Fibroblast of gingiva (primary cell): ENCODE measurements around the gene TLR10.
"Not testable (repeated sequence)": the region's sequence is repeated elsewhere in the genome, so short reads cannot be mapped to it uniquely, and the experiment has no call there.

Experiments used
- DNase-seq: peaks from one replicate; pipeline ENCODE4 v3.0.0-alpha.2; 2011; ENCODE audit warnings: low read depth

TLR10 gene

DNA sequence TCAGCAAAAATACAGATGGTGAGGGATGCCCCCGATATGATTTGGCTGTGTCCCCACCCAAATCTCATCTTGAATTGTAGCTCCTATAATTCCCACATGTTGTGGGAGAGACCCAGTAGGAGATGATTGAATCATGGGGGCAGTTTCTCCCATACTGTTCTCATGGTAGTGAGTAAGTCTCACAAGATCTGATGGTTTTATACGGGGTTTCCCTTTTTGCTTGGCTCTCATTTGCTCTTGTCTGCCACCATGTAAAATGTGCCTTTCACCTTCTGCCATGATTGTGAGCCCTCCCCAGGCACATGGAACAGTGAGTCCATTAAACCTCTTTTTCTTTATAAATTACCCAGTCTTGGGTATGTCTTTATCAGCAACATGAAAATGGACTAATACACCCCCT lies 15.8 kb downstream of the TLR10 start:
- DNase-seq = not testable (repeated sequence)

DNA sequence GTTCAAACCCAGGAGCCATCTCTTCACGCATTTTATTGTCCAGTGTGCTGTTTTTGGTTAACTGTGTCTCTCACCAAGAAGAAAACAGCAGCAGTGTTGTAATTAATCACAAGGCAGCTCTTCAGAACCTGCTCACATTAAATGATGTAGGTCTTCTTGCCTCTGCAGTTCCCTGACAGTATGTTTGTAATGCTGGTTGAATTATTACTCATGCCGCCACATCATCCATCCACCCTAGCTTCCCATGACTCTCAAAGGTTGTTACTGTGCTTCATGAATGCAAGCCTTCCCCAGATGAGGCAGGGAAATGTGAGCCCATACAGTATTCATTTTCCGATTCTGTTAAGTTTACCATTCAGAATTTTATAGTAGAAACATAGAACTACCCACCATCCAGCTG lies 17.4 kb downstream of the TLR10 start:
- no peak for DNase-seq

DNA sequence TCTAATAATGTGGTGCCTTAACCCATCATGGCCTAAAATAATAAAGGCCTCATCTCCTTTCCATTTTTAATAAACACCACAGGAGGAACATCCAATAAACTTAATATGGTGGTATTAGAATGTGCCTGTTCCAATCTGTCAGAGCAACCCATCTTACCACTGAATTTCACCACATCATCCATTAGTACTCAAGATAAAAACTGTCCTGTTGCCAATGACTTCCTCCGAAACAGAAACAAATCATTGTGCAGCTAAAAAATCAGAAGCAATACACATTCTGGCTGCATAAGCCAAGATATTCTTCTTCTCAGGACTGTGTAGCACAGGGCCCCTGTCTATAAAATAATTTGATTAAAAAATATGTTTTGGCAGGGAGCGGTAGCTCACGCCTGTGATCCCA lies 18.5 kb downstream of the TLR10 start:
- no peak for DNase-seq

DNA sequence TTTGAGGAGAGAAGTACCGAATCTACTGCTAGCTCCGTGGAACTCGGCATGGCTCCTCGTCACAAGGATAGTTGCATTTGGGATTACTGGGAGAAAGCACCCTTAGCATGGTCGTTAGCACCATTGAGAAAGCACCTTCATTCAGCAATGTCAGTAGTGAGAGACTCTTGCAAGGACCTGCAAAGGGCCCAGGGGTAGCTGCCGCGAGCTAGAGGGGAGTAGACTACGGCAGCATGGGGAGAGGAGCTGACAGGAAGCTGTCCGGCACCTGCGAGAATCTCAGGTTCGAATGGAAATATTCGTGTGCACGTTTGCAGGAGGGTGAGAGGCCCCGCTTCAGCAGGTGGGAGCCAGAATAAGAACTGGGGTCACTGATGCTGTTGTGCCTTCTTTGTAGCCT lies 20.2 kb downstream of the TLR10 start:
- no peak for DNase-seq

DNA sequence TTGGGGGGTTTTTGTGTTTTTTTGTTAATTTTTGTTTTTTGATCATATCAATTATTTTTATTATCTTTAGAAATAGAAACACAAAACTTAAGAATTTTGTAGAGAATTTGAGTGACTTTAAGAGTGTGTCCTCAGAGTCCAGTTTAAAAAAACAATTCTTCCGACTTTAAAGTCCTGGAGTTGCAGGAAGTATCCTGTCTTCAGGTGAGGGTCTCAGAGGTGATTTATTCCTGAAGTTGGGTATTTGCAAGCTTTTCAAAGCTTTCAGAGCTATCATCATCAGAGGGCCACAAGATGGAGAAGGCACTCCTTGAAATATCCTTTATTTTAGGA lies 23.0 kb downstream of the TLR10 start:
- DNase-seq = no peak

DNA sequence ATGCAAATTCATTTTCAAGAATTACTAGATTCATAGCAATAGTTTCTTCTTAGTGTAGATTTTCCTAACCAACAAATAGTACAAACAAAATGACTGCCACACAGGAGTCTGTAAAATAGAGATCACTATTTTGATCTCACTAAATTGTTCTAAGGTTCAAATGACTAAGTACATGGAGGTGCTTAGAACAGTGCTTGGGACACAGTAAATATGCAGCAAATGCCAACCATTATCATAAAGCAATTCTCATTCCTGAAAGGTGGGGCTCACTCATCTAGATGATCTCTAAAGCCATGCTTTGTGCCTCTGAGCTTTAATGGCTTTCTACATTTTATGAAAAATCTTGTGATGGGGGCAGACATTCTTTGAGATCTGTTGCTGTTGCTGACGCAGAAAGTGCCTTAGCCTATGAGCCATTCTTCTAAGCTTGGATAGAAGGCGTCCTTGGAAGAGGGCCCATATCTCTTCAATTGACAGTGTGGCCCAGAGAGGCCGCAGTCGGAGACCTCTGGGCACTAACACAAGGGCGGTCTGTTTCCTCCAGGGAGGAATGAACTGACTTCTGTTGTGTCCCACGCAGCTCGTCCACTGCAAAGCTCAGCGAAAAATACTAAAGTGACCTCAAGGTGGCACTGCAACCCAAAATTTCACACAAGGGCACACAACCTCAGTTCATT lies 23.5 kb downstream of the TLR10 start:
- peak; percentile 60 for DNase-seq

DNA sequence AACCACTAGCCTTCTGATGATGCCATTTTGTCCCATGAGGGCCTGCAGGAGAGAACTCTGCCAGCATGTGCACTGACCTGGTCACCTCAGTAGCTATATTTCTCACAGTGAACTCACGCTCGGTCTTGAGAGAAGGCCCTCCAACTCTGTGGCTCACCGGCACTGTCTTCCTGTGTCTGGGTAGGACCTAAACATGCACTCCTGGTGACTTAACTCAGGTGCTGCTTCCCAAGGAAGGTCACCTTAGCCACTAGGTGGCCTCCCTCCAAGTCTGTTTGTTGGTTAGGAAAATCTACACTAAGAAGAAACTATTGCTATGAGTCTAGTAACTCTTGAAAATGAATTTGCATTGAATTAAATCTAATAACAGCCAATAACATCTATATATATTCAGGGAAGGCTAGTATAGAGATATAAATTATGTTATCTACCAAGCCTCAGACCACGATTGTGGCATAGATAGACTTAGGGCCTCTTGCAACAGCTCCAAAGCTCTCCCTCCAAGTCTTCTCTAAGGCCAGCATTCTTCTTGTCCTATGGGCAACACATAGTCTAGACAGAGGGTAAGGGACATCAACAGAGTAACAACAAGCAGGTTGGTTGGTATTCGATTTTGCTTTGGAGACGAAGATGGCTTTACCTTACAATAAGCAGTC lies 24.7 kb downstream of the TLR10 start:
- no peak for DNase-seq

DNA sequence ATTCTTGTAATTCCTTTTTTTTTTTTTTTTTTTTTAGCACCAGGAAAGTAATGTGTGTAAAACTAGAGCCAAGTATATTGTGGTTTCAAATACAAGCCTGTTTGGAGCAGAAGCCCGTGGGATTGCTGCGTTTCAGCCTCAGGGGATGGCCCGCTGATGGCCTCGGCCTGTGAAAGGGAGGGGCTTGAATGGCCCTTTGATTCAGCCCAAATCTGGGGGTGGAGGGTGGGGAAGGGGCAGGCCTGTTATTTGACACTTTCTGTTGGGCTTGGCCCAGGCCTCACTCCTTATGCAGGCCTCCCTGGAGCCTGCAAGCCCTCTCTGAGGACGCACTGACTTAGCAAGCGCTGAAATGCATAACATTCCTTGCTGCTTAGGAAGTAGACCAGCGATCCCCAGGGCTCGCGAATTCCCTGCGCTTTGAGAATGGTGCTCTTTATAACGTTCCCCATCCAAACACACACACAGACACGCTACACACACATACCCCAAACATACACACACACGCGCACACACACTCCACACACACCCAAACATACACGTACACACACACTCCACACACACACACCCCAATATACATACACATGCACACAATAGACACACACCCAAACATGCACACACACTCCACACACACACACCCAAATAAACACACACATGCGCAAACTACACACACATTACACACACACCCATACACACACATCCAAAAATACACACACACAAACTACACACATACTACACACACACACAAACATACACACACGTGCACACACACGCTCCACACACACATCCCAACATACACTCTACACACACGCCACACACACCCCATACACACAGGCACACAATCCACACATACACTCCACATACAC lies 29.6 kb downstream of the TLR10 start:
- peak; percentile 99 for DNase-seq

DNA sequence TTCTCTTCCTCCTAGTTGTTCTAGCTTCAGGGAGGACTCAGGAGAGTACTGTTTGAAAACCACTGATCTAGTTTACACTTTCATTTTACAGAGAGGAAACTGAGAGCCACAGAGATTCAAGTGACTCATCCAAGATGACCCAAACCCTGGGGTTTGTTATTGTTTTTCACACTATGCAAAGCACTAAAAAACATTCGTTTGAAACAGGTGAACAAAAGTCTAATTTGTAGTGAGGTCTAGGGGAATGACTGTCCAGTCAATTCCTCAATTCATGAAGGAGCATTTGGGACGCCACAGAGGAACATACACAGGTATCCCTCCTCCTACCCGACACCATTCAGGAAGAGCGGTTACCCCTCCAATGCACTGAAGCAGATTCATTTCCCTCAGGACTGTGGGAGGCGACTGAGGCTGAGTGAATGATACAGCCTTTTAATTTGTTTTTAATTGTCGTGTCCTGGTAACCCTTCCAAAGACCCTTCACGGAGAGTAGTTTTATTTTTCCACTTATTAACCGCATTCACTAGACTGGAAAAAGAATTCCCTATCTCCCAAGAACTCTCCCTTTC lies 30.3 kb downstream of the TLR10 start:
- DNase-seq = peak; percentile 15

DNA sequence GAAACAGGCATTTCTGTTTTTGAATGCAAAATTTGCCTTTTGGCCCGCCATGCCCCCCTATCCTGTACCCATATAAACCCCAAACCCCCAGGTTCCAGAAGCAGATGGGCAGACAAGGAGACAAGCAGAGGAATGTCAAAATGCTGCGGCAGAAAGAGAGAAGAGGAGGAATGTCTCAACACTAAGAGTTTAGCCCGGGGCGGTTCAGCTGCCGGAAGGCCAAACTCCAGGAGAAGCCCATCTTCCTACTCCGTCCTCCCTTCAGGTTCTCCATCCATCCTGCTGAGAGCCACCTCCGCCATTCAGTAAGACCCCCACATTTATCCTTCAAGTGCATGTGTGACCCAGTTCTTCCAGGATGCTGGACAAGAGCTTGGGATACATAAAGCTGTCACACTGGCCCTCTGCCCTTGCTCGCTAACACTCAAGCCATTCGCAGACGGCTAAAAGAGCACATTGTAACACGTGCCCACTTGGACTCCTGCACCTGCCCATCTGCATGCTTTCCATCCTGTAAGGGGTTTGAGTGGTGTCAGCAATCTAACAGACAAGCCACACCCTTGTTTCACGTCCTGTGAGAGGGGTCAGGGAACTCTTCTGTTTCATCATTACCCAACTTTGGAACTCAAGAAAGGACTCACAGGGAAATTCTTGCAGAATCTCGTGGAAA lies 31.3 kb downstream of the TLR10 start:
- no peak for DNase-seq

DNA sequence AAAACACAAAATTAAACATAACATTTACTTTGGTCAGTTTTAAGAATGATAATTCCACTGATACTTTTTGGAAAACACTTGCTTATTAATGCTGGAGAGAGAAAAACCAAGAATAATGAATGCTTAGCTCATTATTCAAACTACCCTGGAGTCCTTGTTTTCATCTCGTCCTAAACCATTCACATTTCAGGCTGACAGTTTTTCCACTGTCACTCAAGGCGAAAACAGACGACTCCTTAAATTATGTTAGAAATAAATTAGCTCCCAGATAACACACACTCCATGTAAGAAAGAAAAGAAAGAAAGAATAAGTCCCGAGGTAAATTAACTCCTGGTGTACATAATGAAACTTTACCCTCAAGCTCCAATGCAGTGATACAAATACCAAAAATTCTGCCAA lies 33.5 kb downstream of the TLR10 start:
- no peak for DNase-seq

DNA sequence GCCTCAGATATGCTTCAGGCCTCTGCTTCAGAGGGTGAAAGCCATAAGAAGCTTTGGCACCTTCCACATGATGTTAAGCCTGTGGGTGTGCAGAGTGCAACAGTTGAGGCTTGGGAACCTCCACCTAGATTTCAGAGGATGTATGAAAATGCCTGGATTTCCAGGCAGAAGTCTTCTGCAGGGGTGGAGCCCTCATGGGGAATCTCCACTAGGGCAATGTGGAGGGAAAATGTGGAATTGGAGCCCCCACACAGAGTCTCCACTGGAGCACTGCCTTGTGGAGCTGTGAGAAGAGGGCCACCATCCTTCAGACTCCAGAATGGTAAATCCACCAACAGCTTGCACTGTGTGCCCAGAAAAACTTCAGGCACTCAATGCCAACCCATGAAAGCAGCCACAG lies 35.2 kb downstream of the TLR10 start:
- no peak for DNase-seq

DNA sequence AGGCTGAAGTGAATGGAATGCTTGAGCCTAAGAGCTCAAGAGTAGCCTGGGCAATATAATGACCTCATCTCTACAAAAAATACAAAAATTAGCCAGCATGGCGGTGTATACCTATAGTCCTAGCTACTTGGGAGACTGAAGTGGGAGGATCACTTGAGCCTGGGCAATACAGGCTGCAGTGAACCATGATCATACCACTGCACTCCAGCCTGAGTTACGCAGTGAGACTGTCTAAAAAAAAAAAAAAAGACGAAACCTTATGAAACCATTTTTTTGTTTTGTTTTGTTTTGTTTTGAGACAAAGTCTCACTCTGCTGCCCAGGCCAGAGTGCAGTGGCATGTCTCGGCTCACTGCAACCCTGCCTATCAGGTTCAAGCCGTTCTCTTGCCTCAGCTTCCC lies 36.9 kb downstream of the TLR10 start:
- no peak for DNase-seq

DNA sequence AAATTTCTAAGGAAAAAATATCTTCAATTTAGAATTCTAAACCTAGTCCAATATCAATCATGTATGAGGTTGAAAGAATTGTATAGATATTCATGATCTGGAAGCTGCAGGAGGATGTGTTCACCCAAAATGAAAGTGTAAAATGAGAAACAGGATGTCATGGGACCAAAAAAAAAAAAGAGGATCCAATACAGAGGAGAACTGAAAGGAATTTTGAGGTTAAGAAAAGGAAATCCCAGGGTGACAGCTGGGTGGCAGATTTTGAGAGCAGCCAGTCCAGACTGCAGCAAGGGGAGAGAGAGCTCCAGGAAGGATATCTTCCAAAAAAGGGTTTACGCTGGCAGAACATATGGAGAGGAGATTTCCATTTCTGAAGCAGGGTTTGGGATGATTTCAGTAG lies 38.9 kb downstream of the TLR10 start:
- DNase-seq = no peak

DNA sequence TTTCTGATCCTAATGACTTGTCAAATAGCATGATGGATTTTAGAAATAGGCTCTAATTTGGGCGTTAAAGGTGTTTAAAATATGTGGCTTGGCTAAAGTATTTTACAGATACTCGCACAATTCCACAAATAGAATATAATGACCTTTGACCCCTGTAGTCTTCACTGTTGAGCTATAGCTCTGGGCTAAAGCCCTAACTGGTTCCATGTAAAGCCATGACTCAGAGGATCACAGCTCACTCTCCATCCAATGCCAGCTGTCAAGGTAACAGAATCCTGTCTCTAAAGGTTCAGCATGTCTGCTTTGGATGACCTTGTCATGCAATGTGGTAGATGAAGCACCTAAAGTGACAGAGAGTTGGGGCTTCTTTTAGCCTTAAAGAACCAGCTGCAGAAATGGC lies 42.5 kb downstream of the TLR10 start:
- no peak for DNase-seq

DNA sequence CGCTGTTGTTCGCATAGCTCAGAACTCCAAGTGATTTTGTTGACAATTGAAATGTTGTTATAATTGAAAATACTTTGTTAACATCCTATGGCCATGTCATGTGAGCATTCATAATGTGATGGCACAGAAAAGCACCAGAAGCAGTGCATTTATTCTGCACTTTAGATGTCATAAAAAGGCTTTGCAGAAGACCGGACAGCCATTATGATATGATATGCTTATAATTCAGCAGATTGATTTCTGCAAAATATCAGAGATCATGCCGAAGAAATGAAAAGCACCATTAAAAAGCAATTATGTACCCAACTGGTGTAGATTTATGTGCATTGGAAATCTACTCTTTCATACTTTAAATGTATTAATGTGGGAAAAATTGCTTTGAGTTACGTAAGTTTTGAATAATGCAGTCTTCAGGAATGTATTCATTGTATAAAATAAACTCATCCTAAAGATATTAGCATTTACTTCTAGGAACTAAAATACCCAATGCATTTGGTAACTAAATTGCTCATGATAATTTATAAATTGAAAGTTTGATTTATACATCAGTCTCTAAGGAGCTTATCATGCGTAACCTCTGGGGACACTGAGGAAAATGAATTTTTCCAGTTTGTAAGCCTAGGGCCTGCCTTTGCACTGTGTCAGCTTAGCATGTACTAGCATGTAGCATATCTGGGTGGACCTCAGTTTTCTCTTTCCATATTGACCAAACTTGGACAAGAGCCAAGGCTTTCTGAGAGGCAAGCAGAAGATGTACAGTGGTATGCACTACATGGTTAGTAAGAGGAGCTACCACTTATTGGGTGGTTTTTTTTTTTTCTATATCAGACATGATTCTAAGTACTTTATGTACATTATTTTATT lies 43.6 kb downstream of the TLR10 start:
- no peak for DNase-seq

DNA sequence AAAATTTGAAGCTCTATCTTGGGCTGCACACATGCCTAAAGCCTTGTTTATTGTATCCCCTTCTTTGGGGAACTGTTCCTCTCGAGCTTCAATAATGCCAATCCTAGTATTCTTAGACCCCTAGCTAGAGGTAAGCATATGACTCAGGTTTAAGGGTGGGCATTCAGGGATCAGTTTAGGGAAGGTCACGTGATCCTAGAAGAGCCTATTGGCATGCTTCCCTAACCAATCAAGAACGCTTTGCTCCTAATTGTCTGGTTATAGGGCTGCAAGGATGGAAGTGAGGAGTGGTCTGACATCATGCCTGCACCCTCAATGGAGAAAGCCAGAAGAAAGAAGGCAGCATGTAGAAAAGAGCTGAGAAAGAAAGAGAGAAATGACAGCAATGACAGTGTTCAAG lies 46.9 kb downstream of the TLR10 start:
- DNase-seq = no peak

DNA sequence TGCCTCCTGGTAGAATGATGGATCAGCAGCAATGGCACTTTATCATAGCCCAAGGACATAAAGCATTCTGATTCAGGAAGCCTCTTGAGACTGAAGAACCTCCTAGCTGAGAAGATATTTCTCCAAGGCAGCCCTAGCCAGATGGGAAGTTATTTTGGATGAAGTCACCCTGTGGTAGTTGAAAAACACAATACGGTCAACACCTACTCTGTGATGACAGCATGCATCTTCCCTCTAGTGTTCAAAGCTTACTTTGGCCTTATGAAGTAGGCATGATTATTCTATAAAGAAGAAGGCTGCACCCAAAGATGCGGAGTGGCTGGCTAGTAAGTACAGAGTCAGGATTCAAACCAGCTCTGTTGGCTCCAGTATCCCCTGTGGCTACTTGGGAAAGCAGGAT lies 47.9 kb downstream of the TLR10 start:
- DNase-seq = no peak

DNA sequence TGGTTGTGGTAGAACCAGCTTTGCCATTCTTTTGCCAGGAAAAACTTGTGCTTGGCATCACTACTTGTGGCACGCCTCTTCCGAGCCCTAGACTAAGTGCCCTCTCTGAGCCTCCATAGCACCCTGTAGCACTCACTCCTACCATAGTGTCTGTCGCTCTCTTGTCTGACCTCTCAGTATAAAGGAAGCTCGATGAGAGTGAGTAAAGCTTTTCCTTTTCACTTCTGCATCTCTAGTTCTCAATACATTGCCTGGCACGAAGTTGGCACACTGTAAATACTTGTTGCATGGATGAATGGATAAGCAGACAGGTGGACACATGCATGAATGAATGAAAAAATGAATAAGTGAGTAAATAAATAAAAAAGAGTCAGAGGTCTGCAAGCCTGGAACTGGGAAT lies 48.3 kb downstream of the TLR10 start:
- no peak for DNase-seq

DNA sequence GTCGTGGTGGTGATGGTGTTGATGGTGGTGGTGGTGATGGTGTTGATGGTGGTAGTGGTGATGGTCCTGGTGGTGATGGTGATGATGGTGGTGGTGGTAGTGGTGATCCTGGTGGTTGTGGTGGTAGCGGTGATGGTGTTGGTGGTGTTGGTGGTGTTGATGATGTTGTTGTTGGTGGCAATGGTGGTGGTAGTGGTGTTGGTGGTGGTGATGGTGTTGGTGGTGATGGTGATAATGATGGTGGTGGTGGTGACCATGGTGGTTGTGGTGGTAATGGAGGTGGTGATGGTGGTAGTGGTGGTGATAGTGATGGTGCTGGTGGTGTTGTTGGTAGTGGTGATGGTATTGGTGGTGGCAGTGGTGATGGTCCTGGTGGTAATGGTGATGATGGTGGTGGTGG lies 49.1 kb downstream of the TLR10 start:
- no peak for DNase-seq

DNA sequence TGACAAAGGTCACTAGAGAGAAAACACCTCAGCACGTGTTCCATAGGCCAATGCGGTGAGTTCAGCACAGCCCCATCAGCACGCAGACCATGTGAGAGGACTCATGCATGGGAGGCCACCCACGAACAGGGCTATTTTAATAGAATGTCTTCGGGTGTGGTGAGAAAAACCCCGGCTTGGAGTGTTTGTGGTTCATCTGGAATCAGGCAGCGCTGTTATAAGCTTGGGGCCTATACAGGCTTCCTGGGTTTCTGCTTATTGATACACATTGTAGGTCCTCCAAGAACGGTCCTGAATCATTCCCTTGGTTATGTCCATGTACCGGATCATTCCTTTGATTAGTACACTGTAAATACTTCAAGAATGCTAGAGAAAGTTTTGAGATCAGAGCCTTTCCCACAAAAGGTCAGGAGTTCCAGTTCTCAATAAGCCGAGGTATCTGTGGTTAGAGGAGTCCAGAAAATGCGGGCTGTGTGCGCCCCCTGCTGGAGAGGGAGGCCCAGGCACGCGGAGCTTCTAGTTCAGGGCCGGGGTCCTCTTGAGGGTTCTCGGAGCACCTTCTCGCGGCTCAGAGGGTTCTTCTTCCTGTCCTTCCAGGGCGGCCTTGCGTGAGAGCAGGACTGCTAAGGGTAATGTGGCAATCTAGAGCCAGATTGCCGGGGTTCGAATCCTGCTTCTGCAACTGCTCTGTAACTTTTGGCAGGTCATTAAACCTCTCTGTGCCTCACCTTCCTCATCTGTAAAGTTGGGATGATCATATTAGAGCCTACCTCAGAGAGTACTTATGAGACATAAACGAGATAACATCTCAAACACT lies 51.8 kb downstream of the TLR10 start:
- peak; percentile 73 for DNase-seq
